CD4-positive, CD25-positive, alpha-beta regulatory T cell (primary cell): ENCODE data around the gene ITIH3. TPM values are rescaled to one million over a fixed set of nuclear protein-coding genes. Genes with fewer than 3 reads are reported as not detected.
A peak's percentile ranks its signal among the peaks of the same experiment; 100 is the strongest.

Experiments used
- ATAC-seq, 2 donors: fragments of 150-1000 bp; cut with Tn5 transposase; one replicate each; pipeline ENCODE4 v1.10.0; 2021; ENCODE audit warnings: low read depth in 2 of 2, moderate number of reproducible peaks in 2 of 2, moderate library complexity in 1 of 2
- DNase-seq, 3 donors: peaks; one replicate each; pipeline versions ENCODE4 v3.0.0 to v3.0.0-alpha.2; 2012 to 2022; ENCODE audit warnings: mixed read lengths in 1 of 3
- H3K27ac ChIP-seq: one replicate; pipeline ENCODE4 v1.7.0; 2013; ENCODE audit warnings: mild to moderate bottlenecking, low read length; ENCODE audit not compliant: insufficient read depth, poor library complexity, severe bottlenecking
- H3K27me3 ChIP-seq: one replicate; pipeline ENCODE4 v1.7.0; 2013; ENCODE audit warnings: low read length; ENCODE audit not compliant: control insufficient read depth, insufficient read depth
- H3K36me3 ChIP-seq: one replicate; pipeline ENCODE4 v1.7.0; 2013; ENCODE audit warnings: mild to moderate bottlenecking, low read length, moderate library complexity; ENCODE audit not compliant: control insufficient read depth, insufficient read depth
- H3K4me1 ChIP-seq: 2 replicates; pipeline ENCODE4 v1.7.0; 2013; ENCODE audit warnings: mild to moderate bottlenecking, low read length; ENCODE audit not compliant: insufficient read depth, control insufficient read depth, poor library complexity, severe bottlenecking
- H3K4me3 ChIP-seq: one replicate; pipeline ENCODE4 v1.7.0; 2013; ENCODE audit warnings: low read depth, mild to moderate bottlenecking, low read length, moderate library complexity
- H3K9me3 ChIP-seq, 2 experiments: 1 replicate in 1 of 2; 2 replicates in 1 of 2; pipeline ENCODE4 v1.7.0; 2013; ENCODE audit warnings: low read length in 2 of 2, mild to moderate bottlenecking in 1 of 2, moderate library complexity in 1 of 2; ENCODE audit not compliant: control insufficient read depth in 2 of 2
- H3K27ac Mint-ChIP-seq, 3 donors: one replicate each; pipeline ENCODE4 v1.8.0; 2020 to 2022; ENCODE audit warnings: mild to moderate bottlenecking in 3 of 3, mixed read lengths in 3 of 3, moderate library complexity in 2 of 3
- H3K27me3 Mint-ChIP-seq: one replicate; pipeline ENCODE4 v1.8.0; 2022; ENCODE audit warnings: mild to moderate bottlenecking, mixed read lengths
- H3K36me3 Mint-ChIP-seq: one replicate; pipeline ENCODE4 v1.8.0; 2020; ENCODE audit warnings: mixed read lengths
- H3K4me1 Mint-ChIP-seq, 4 donors: one replicate each; pipeline ENCODE4 v1.8.0; 2020 to 2022; ENCODE audit warnings: mixed read lengths in 4 of 4, mild to moderate bottlenecking in 1 of 4
- H3K4me3 Mint-ChIP-seq, 4 donors: one replicate each; pipeline ENCODE4 v1.8.0; 2020 to 2022; ENCODE audit warnings: mild to moderate bottlenecking in 4 of 4, mixed read lengths in 4 of 4, moderate library complexity in 3 of 4
- H3K9me3 Mint-ChIP-seq, 7 donors: one replicate each; pipeline ENCODE4 v1.8.0; 2020 to 2022; ENCODE audit warnings: mixed read lengths in 7 of 7, mild to moderate bottlenecking in 3 of 7, moderate library complexity in 2 of 7
- polyA plus RNA-seq, 4 donors: library from polyadenylated mRNA; unstranded; fragments of 300-500 nt; fragmentation: Illumina TruSeq; gene quantifications; one replicate each; pipeline ENCODE4 v1.2.3, GENCODE V29; 2021
- total RNA-seq: library from RNA; stranded (reverse); gene quantifications from one replicate; pipeline ENCODE4 v1.2.3, GENCODE V29; 2022

The ITIH3 gene
- total and polyA plus RNA-seq, 5 donors from 2014 or later, result 0.63 to 1.5 TPM; not detected in 3

- H3K4me3 ChIP-seq, result no peak overlapping the region
- H3K9me3 Mint-ChIP-seq, result no peaks in the 10 kb centered on the region
- H3K9me3 ChIP-seq, result no peaks in the 10 kb centered on the region
- no peaks in the 10 kb centered on the region for H3K27me3 Mint-ChIP-seq
- H3K27me3 ChIP-seq, result no peaks in the 10 kb centered on the region
- no peaks in the 10 kb centered on the region for H3K4me1 ChIP-seq
- H3K27ac Mint-ChIP-seq, result no peak overlapping the region
- H3K36me3 ChIP-seq, result no peaks in the 10 kb centered on the region
- no peaks in the 10 kb centered on the region for H3K36me3 Mint-ChIP-seq
- H3K4me1 Mint-ChIP-seq, result no peaks in the 10 kb centered on the region
- DNase-seq, result no peak
- no peak overlapping the region for H3K4me3 Mint-ChIP-seq
- H3K27ac ChIP-seq, result no peak overlapping the region
- ATAC-seq, result no peak
Measured at GRCh38 chr3:52793702-52794611, 639 bp upstream of the ITIH3 start.

GRCh38 chr3:52795298-52795900, 803 bp downstream of the ITIH3 start:
- Mint-ChIP-seq H3K4me1 (no peaks in the 10 kb centered on the region), H3K27ac (no peak overlapping the region), H3K9me3 (no peaks in the 10 kb centered on the region), H3K36me3 (no peaks in the 10 kb centered on the region), H3K27me3 (no peaks in the 10 kb centered on the region), H3K4me3 (no peak overlapping the region)
- ATAC-seq (no peak), DNase-seq (no peak)
- Histone ChIP-seq H3K9me3 (no peaks in the 10 kb centered on the region), H3K36me3 (no peaks in the 10 kb centered on the region), H3K27ac (no peak overlapping the region), H3K27me3 (no peaks in the 10 kb centered on the region), H3K4me3 (no peak overlapping the region), H3K4me1 (no peaks in the 10 kb centered on the region)

DNA sequence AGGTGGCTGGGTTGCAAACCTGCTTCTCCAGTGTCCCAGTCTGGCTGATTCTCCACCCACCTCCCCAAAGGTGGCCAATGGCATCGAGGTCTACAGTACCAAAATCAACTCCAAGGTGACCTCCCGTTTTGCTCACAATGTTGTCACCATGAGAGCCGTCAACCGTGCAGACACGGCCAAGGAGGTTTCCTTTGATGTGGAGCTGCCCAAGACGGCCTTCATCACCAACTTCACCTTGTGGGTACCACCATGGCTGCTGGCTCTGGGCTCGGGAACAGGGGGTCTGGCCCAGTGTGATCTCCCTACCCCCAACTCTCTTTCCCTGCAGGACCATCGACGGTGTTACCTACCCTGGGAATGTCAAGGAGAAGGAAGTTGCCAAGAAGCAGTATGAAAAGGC, 1.8 kb downstream of the ITIH3 start:
- Mint-ChIP-seq H3K36me3 (no peaks in the 10 kb centered on the region), H3K4me3 (no peak overlapping the region), H3K27me3 (no peaks in the 10 kb centered on the region), H3K4me1 (no peaks in the 10 kb centered on the region), H3K27ac (no peak overlapping the region), H3K9me3 (no peaks in the 10 kb centered on the region)
- H3K36me3 ChIP-seq, result no peaks in the 10 kb centered on the region
- no peak overlapping the region for H3K27ac ChIP-seq
- no peaks in the 10 kb centered on the region for H3K4me1 ChIP-seq
- DNase-seq, result no peak
- H3K9me3 ChIP-seq, result no peaks in the 10 kb centered on the region
- no peak overlapping the region for H3K4me3 ChIP-seq
- ATAC-seq, result no peak
- no peaks in the 10 kb centered on the region for H3K27me3 ChIP-seq

DNA sequence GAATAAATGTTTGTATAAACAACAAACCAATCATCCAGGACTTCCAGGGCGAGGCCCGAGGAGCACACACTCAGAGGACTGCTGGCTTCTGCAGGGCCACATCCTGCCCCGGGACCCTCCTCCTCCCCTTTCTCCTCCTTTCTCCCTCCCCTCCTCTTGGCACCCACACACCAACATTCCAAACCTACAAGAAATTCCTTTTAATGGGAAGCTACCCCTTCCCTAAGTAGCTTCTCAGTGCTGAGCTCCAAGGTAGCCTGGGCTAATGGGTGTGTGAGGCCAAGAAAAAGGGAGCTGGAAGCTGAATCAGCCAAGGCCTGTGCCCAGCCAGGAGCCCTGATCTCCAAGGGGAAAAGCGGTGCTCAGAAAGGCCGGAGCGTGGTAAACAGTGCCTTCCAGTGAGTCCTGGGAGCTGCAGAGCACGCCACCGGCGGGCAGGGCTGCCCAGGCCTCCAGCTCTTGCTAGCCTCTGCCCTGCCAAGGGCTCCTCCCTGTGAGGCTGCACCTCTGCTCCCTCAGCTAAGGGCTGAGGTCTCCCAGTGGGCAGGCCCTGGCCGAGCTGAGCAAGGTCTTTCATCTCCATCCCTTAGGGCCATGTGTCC, 3.9 kb downstream of the ITIH3 start:
- no peak overlapping the region for H3K4me3 Mint-ChIP-seq
- no peak overlapping the region for H3K27ac Mint-ChIP-seq
- no peak overlapping the region for H3K4me3 ChIP-seq
- H3K27me3 Mint-ChIP-seq, result no peaks in the 10 kb centered on the region
- H3K9me3 ChIP-seq, result no peaks in the 10 kb centered on the region
- no peaks in the 10 kb centered on the region for H3K27me3 ChIP-seq
- H3K36me3 ChIP-seq, result no peaks in the 10 kb centered on the region
- ATAC-seq (no peak), DNase-seq (no peak)
- H3K4me1 Mint-ChIP-seq, result no peaks in the 10 kb centered on the region
- no peaks in the 10 kb centered on the region for H3K36me3 Mint-ChIP-seq
- H3K27ac ChIP-seq, result no peak overlapping the region
- no peaks in the 10 kb centered on the region for H3K9me3 Mint-ChIP-seq
- no peaks in the 10 kb centered on the region for H3K4me1 ChIP-seq

DNA sequence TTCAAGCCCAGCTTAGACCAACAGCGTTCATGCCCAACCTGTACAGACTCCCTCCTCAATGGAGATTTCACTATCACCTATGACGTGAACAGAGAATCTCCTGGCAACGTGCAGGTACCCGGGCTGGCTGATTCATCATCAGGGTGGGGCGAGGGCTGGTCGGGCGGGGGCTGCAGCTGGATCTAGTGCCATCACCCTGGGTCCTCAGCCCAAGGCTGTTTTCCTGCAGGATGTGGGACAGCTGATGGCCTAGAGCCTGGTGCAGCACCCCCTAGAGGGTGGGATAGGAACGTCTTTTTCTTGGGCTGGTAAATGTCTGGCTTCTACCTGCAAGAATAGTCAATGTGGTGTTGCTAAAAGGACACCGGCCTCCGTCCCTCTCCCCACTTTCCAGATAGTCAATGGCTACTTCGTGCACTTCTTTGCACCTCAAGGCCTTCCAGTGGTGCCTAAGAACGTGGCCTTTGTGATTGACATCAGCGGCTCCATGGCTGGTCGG, 4.4 kb downstream of the ITIH3 start:
- Mint-ChIP-seq H3K9me3 (no peaks in the 10 kb centered on the region), H3K4me1 (no peaks in the 10 kb centered on the region), H3K4me3 (no peak overlapping the region), H3K27ac (no peak overlapping the region), H3K36me3 (no peaks in the 10 kb centered on the region), H3K27me3 (no peaks in the 10 kb centered on the region)
- Histone ChIP-seq H3K9me3 (no peaks in the 10 kb centered on the region), H3K4me3 (no peak overlapping the region), H3K4me1 (no peaks in the 10 kb centered on the region), H3K27ac (no peak overlapping the region), H3K27me3 (no peaks in the 10 kb centered on the region), H3K36me3 (no peaks in the 10 kb centered on the region)
- DNase-seq (peak in 1 of 3 donors; percentile 28), ATAC-seq (no peak)

- no peak overlapping the region for H3K4me3 ChIP-seq
- Mint-ChIP-seq H3K4me3 (no peak overlapping the region), H3K27me3 (no peaks in the 10 kb centered on the region), H3K27ac (no peak overlapping the region), H3K9me3 (no peaks in the 10 kb centered on the region), H3K36me3 (no peaks in the 10 kb centered on the region), H3K4me1 (no peaks in the 10 kb centered on the region)
- H3K9me3 ChIP-seq, result no peaks in the 10 kb centered on the region
- H3K27me3 ChIP-seq, result no peaks in the 10 kb centered on the region
- DNase-seq, result no peak
- no peak overlapping the region for H3K27ac ChIP-seq
- no peaks in the 10 kb centered on the region for H3K36me3 ChIP-seq
- no peak for ATAC-seq
- no peaks in the 10 kb centered on the region for H3K4me1 ChIP-seq
Measured at GRCh38 chr3:52800079-52800478, 5.5 kb downstream of the ITIH3 start.

- H3K4me3 ChIP-seq, result no peak overlapping the region
- no peaks in the 10 kb centered on the region for H3K9me3 ChIP-seq
- H3K27ac ChIP-seq, result no peak overlapping the region
- H3K27me3 ChIP-seq, result no peaks in the 10 kb centered on the region
- Mint-ChIP-seq H3K36me3 (no peaks in the 10 kb centered on the region), H3K27ac (no peak overlapping the region), H3K4me3 (no peak overlapping the region), H3K9me3 (peaks cover 0 to 2% (median 0%) of the 10 kb centered on the region in 7 donors), H3K27me3 (no peaks in the 10 kb centered on the region), H3K4me1 (no peaks in the 10 kb centered on the region)
- DNase-seq, result no peak
- no peaks in the 10 kb centered on the region for H3K36me3 ChIP-seq
- H3K4me1 ChIP-seq, result no peaks in the 10 kb centered on the region
- no peak for ATAC-seq
Measured at GRCh38 chr3:52801839-52802238, 7.2 kb downstream of the ITIH3 start.
